WTC11 (cell line): ENCODE measurements around the gene PRAF2. TPM values are rescaled to one million over a fixed set of nuclear protein-coding genes. Genes with fewer than 3 reads are reported as not detected.

ENCODE experiments used
- ATAC-seq: fragments of 200-7000 bp; cut with Tn5 transposase; 2 replicates; pipeline ENCODE4 v1.10.0; 2021; ENCODE audit warnings: mild to moderate bottlenecking, moderate library complexity
- CTCF ChIA-PET: fragments of 300-600 bp; sonication (Branson Sonifier 250); formaldehyde crosslinking; loops from one replicate; lab custom pipeline; 2021; ENCODE audit warnings: antibody characterized with exemption; lab: Charles Lee
- POLR2A ChIA-PET: fragments of 350-600 bp; sonication (Branson Sonifier 250); formaldehyde crosslinking; loops from one replicate; lab custom pipeline; 2021; ENCODE audit warnings: antibody characterized with exemption; lab: Charles Lee
- DNase-seq: peaks from one replicate; pipeline ENCODE4 v3.0.0; 2021; ENCODE audit warnings: low spot score
- H3K27ac Mint-ChIP-seq: 2 replicates; pipeline ENCODE4 v1.8.0; 2021; ENCODE audit warnings: mixed read lengths
- H3K27me3 Mint-ChIP-seq: 2 replicates; pipeline ENCODE4 v1.8.0; 2021; ENCODE audit warnings: low read depth, mild to moderate bottlenecking, moderate library complexity, mixed read lengths
- H3K36me3 Mint-ChIP-seq: 2 replicates; pipeline ENCODE4 v1.8.0; 2021; ENCODE audit warnings: mixed read lengths
- H3K4me1 Mint-ChIP-seq: 2 replicates; pipeline ENCODE4 v1.8.0; 2022; ENCODE audit warnings: mixed read lengths
- H3K4me3 Mint-ChIP-seq: 2 replicates; pipeline ENCODE4 v1.8.0; 2021; ENCODE audit warnings: mild to moderate bottlenecking, moderate library complexity, mixed read lengths
- H3K9me3 Mint-ChIP-seq: 2 replicates; pipeline ENCODE4 v1.8.0; 2021; ENCODE audit warnings: mixed read lengths
- ATF2 ChIP-seq: sonication (generic); formaldehyde crosslinking; IDR thresholded peaks from 2 replicates; pipeline ENCODE4 v1.8.1; 2022; ENCODE audit warnings: low read depth, missing genetic modification reagents, borderline replicate concordance
- ATF6 ChIP-seq: sonication (generic); formaldehyde crosslinking; IDR thresholded peaks from 2 replicates; pipeline ENCODE4 v1.8.1; 2023; ENCODE audit warnings: mild to moderate bottlenecking, missing genetic modification reagents
- CREM ChIP-seq: sonication (generic); formaldehyde crosslinking; IDR thresholded peaks from 2 replicates; pipeline ENCODE4 v1.8.1; 2022; ENCODE audit warnings: mild to moderate bottlenecking, missing genetic modification reagents, moderate library complexity
- ETV6 ChIP-seq: sonication (generic); formaldehyde crosslinking; IDR thresholded peaks from 2 replicates; pipeline ENCODE4 v1.8.1; 2022; ENCODE audit warnings: mild to moderate bottlenecking, missing genetic modification reagents
- KAT7 ChIP-seq: sonication (generic); formaldehyde crosslinking; IDR thresholded peaks from 2 replicates; pipeline ENCODE4 v1.8.1; 2023; ENCODE audit warnings: missing genetic modification reagents, mild to moderate bottlenecking, borderline replicate concordance
- NFATC4 ChIP-seq: fragments of 250-450 bp; sonication (Bioruptor Pico); IDR thresholded peaks from 2 replicates; pipeline ENCODE4 v1.9.0; 2021; ENCODE audit warnings: mild to moderate bottlenecking
- NFE2L1 ChIP-seq: sonication (generic); formaldehyde crosslinking; IDR thresholded peaks from 2 replicates; pipeline ENCODE4 v1.8.1; 2023; ENCODE audit warnings: missing genetic modification reagents
- RELA ChIP-seq: sonication (generic); formaldehyde crosslinking; IDR thresholded peaks from 2 replicates; pipeline ENCODE4 v1.8.1; 2022; ENCODE audit warnings: missing genetic modification reagents, mild to moderate bottlenecking, borderline replicate concordance
- RORB ChIP-seq: fragments of 250-450 bp; sonication (Bioruptor Pico); IDR thresholded peaks from 2 replicates; pipeline ENCODE4 v1.9.0; 2021; ENCODE audit warnings: mild to moderate bottlenecking
- SOX15 ChIP-seq: fragments of 250-450 bp; sonication (Bioruptor Pico); IDR thresholded peaks from 2 replicates; pipeline ENCODE4 v1.9.0; 2021; ENCODE audit warnings: mild to moderate bottlenecking
- TCF7 ChIP-seq: sonication (generic); formaldehyde crosslinking; IDR thresholded peaks from 2 replicates; pipeline ENCODE4 v1.8.0; 2022; ENCODE audit warnings: mild to moderate bottlenecking, low read depth, missing genetic modification reagents, moderate library complexity
- TEAD1 ChIP-seq: sonication (generic); formaldehyde crosslinking; IDR thresholded peaks from 2 replicates; pipeline ENCODE4 v1.8.0; 2022; ENCODE audit warnings: mild to moderate bottlenecking, missing genetic modification reagents
- USF2 ChIP-seq: sonication (generic); formaldehyde crosslinking; IDR thresholded peaks from 2 replicates; pipeline ENCODE4 v1.8.1; 2023; ENCODE audit warnings: mild to moderate bottlenecking, missing genetic modification reagents, moderate library complexity
- ZNF263 ChIP-seq: sonication (generic); formaldehyde crosslinking; IDR thresholded peaks from 2 replicates; pipeline ENCODE4 v1.8.1; 2022; ENCODE audit warnings: low read depth, mild to moderate bottlenecking, moderate library complexity, missing genetic modification reagents
- ZNF416 ChIP-seq: fragments of 250-450 bp; sonication (Bioruptor Pico); IDR thresholded peaks from 2 replicates; pipeline ENCODE4 v1.9.0; 2021; ENCODE audit warnings: mild to moderate bottlenecking, inconsistent platforms
- ZNF423 ChIP-seq: fragments of 250-450 bp; sonication (Bioruptor Pico); IDR thresholded peaks from 2 replicates; pipeline ENCODE4 v2.1.2; 2022; ENCODE audit warnings: mild to moderate bottlenecking, moderate library complexity
- total RNA-seq: library from RNA; stranded (reverse); gene quantifications from 3 replicates; pipeline ENCODE4 v1.2.3, GENCODE V29; 2021

The PRAF2 gene
- total RNA-seq, 1 experiment from 2014 or later, result 14.8 TPM

GRCh38 chrX:49059201-49059600 lies 14.6 kb downstream of the PRAF2 start (continued):
- TF ChIP-seq ATF2 (CRISPR knock-in tag), result no peak
- no peak for TF ChIP-seq TCF7 (CRISPR knock-in tag)
- no peak for TF ChIP-seq CREM (CRISPR knock-in tag)
- no peak for TF ChIP-seq KAT7 (CRISPR knock-in tag)
- TF ChIP-seq, all 79 proteins: peak for 0

- Mint-ChIP-seq H3K27me3 (no peaks in the 10 kb centered on the region), H3K27ac (0 out of 2 replicates have a peak within 1 kb of the TSS, but pooled peaks have one; percentile 60), H3K9me3 (no peaks in the 10 kb centered on the region), H3K4me1 (peaks cover 13% of the 10 kb centered on the region), H3K4me3 (peak within 1 kb of the TSS; percentile 74), H3K36me3 (peaks cover 2% of the 10 kb centered on the region; the same call in 1 of the 2 replicates)
- TF ChIP-seq ZNF423 (CRISPR knock-in tag) (no peak), TEAD1 (CRISPR knock-in tag) (no peak), RELA (CRISPR knock-in tag) (no peak), ZNF263 (CRISPR knock-in tag) (no peak), ZNF416 (no peak)
- ChIA-PET CTCF (interaction anchor here (0.6 kb wide), 1 partner anchor 370 kb away, joined by 4 read pairs; no protein-coding TSS in a partner anchor), POLR2A (no interaction called here)
- peak; percentile 37 for DNase-seq
- peak; percentile 86 for ATAC-seq
Observed at GRCh38 chrX:49058794-49059193, 15.0 kb downstream of the PRAF2 start, which contains the start of gene CCDC120. CCDC120 (plus strand) TSS chrX:49058999; CDS start chrX:49062042, 3,043 bp downstream.

GRCh38 chrX:49054073-49054762 lies 19.6 kb downstream of the PRAF2 start:
- DNase-seq, result no peak
- Mint-ChIP-seq H3K4me3 (peak overlapping the region; percentile 82), H3K27ac (peak overlapping the region; percentile 64)
- POLR2A ChIA-PET, result no interaction called here
- TF ChIP-seq ETV6 (CRISPR knock-in tag), result no peak
- TF ChIP-seq NFE2L1, result no peak
- TF ChIP-seq USF2 (CRISPR knock-in tag), result no peak
- TF ChIP-seq ZNF423 (CRISPR knock-in tag), result no peak
- no peak for TF ChIP-seq ATF2 (CRISPR knock-in tag)
- no peak for TF ChIP-seq ATF6 (CRISPR knock-in tag)
- TF ChIP-seq RELA (CRISPR knock-in tag), result no peak
- TF ChIP-seq SOX15 (CRISPR knock-in tag), result no peak
- no peak for TF ChIP-seq RORB (CRISPR knock-in tag)
- TF ChIP-seq NFATC4 (CRISPR knock-in tag), result no peak
- TF ChIP-seq, all 79 proteins: peak for 0
- no peaks in the 10 kb centered on the region for H3K36me3 Mint-ChIP-seq
- no peaks in the 10 kb centered on the region; the same call in 1 of the 2 replicates for H3K27me3 Mint-ChIP-seq
- peaks cover 21% of the 10 kb centered on the region for H3K4me1 Mint-ChIP-seq
- CTCF ChIA-PET, result no interaction called here
- no peaks in the 10 kb centered on the region for H3K9me3 Mint-ChIP-seq
- ATAC-seq, result no peak
